Testis (tissue), 2 donors: Measurements from ENCODE around the gene RANBP3.

ENCODE experiments used
- CTCF ChIP-seq, 3 experiments: fragments of 450-650 bp in 2 of 3; fragments of 200-600 bp in 1 of 3; sonication (generic) in 1 of 3; IDR thresholded peaks; one replicate each; pipeline ENCODE4 v1.5.1; 2016 to 2019; ENCODE audit warnings: antibody characterized with exemption in 3 of 3, mild to moderate bottlenecking in 2 of 3, moderate library complexity in 1 of 3
- POLR2A ChIP-seq: fragments of 450-650 bp; IDR thresholded peaks from one replicate; pipeline ENCODE4 v1.6.1; 2017; ENCODE audit warnings: antibody characterized with exemption, mild to moderate bottlenecking, moderate library complexity

- TF ChIP-seq POLR2A (no peak), CTCF (IDR thresholded peaks at IDR 0.05) (no peak)
These were observed 18.5 kb downstream of the RANBP3 start for GRCh38 chr19:5959260-5960004.
